Activated gamma-delta T cell (primary cell): Measurements from ENCODE around the gene RAD51B.
"Not testable (repeated sequence)": the region's sequence is repeated elsewhere in the genome, so short reads cannot be mapped to it uniquely, and the experiment has no call there.

ENCODE experiments used
- DNase-seq: peaks from one replicate; lab custom pipeline; 2025; lab: John Stamatoyannopoulos, UW
- total RNA-seq, 2 donors: gene quantifications; one replicate each; lab custom pipeline; 2026; lab: John Stamatoyannopoulos, UW

RAD51B gene
- 14.3 to 15.0 reads per million in 2 donors for total RNA-seq

GRCh38 chr14:67819563-67820421 is at the start of gene RAD51B:
TSS of gene RAD51B (plus strand) at chr14:67819779.
- DNase-seq, result peak; percentile 22

- no peak for DNase-seq
Measured at GRCh38 chr14:67773844-67774377, 45.7 kb upstream of the RAD51B start.

DNA sequence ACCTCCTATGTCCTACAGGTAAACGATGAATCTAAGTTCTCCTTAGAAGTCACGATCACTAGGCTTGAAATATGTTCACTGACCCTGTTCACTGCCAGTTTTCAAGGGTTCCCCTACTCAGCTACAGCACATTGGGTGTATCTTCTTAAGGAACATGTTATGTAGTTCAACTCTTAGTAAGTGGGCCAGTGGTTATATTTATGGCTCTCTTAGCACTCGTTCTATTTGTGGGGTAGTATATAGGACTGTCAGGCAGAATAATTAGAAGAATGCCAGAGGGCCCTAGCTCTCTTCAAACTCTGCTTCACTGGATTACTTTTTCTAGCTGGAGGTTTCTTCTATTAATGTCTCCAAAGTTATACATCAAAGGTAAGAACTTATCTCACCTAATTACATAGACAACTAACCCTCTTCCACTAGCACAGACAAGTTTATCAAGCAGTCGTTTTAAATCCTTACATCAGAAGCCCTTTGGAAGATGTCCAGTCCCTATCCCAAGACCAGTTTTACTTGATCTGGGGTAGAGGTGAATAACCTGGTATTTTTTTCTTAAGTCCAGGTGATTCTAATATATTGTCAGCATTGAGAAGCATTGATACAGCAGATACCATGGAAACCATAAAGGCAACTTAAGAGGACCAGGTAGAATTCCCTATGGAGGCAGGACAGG is 42.8 kb upstream of the RAD51B start:
- no peak for DNase-seq

DNA sequence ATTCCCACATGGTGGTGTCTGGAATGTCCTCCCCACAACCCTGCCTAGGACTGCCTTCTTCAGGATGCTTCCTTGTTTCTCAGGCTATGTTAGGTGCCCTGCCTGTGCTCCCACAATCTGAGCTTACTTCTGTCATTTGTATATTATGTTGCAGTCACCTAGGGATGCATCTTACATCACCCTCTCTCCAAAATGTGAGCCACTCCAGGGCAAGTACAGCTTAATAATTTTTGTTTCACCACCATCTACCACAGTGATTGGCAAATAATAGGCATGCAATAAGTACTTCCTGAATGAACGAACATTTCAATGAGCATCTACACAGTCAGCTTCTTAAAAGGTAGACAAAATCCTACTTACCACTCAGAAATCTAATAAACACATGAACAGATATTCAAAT is 40.8 kb upstream of the RAD51B start:
- no peak for DNase-seq

- DNase-seq, result no peak
Measured at GRCh38 chr14:67782090-67782489, 37.5 kb upstream of the RAD51B start.

GRCh38 chr14:67784244-67784823 is 35.2 kb upstream of the RAD51B start:
- DNase-seq, result no peak

DNA sequence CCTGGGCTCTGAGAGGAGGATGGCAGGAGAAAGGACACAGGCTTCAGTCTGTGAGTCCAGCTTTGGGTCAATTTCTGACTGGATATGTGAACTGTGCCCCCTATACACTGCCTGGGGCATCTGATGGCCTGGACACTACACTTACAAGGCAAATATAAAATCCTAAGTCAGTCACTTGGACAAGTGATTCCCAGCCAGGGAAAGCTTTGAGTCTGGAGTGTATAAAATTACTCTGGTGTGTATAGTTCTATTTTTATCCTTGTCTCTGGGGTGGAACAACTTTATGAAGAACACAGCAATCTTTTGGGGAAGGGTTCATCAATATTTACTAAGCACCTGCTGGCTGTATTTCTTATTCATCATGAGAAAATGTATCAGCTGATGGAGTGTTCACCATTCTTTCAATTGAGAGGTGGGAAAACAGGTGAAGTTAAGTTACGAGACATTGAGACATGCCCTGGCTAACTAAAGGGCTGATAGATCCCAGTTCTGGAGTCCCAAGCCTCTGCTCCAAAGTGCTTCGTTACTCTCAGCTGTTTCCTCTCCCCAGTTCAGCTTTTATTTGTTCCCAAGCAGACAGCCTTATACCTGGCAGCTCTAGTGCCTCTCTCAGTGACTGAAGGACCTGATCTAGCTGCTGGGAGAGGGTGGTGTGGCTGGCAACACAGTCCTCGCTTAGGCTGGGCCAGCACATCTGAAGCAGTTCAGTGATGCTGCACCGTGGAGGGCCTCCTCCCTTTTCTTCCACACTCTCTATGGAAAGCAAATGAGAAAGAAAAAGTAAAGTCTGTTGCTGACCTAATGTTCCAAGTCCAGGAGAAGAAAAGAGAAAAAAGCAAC is 34.1 kb upstream of the RAD51B start:
- DNase-seq, result no peak

DNA sequence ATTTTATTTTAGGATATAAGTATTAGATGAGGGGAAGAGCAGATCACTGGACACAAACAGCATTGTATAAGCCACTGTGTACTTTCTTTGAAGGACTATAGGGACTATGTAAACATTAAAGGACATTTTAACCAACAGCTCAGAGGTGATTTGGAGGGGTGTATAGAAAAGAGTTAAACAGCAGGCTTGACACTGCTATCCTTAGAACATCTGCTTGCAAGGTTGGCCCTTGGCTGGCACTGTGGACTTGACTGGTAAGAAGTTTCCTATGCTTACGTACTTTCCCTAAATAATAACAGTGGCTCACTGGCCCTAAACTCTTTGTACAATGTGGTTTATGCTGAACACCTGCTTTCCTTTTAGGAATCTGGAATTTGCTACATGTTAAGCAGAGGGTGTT is 31.9 kb upstream of the RAD51B start:
- no peak for DNase-seq

GRCh38 chr14:67798731-67799130 is 20.8 kb upstream of the RAD51B start:
- DNase-seq, result no peak

- DNase-seq, result no peak
Measured at GRCh38 chr14:67800743-67801142, 18.8 kb upstream of the RAD51B start.

- DNase-seq, result no peak
Measured at GRCh38 chr14:67806246-67806645, 13.3 kb upstream of the RAD51B start.

- no peak for DNase-seq
Measured at GRCh38 chr14:67814821-67815220, 4.8 kb upstream of the RAD51B start.

DNA sequence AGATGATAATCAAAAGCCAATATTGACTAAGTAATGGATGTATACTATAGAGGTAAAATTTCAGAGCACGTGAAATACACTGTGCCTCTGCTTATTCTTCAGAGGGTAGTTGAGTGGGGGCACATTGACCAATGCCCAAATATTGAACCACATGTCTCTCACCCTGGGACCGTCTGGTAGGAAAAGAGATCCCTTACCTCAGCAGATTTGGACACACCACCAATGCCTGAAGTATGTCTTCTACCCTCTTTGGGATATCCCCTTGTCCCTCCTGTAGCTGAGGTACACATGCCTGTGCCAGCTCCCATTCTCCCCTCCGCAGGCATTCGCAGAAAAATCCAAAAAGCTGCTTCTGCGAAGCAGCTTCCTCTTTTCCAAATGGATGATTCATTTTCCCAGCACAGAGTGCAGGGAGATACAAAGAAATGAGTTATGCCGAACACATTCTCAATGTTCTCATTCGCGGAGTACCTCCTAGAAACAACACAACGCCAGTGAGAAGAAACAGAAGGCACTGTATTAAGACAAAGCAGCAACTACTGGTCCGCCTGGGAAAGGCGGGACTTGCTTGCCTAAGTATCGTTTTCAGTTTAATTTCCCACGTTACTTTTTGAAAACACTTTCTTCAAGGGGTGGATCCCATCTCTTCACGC is 3.9 kb upstream of the RAD51B start:
- DNase-seq, result no peak

DNA sequence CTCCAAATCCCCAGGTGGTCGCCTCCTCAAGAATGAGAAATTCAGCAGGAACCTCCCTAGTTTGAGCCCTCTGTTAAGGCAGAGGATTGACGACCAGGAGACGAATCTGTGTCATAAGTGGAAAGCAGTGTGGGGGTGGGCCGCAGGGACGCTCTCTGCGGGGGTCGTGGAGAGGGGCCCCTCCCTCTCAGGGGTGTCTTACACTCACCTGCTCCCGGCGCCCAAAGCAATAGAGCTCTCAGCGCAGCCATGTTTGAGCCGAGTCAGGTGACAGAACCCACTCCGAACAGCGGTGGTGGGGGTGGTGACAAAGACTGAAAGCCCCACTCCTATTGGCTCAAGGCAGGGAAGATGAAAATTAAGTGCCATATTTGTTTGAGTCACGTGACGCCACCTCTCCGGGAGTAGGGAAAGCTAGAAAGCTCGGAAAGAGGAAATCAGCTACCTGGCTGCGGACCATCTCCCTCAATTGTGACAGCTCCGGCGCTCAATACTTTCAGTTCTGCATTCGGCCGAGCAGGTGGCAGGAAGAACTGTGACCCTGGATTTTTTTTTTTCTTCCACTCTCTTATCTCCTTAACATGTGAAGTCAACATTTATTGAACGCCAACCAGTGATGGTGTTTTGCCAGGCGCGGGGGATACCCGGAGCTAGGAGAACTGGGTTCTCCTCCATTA is 3.1 kb upstream of the RAD51B start, which contains the start of gene ZFYVE26:
Gene ZFYVE26 (minus strand): TSS at position 265 of the 677 bp plus-strand sequence. CDS start 627 bp downstream, outside the sequence.
- DNase-seq, result peak; percentile 23

GRCh38 chr14:67817750-67818438 is 1.7 kb upstream of the RAD51B start:
- DNase-seq, result no peak

- not testable (repeated sequence) for DNase-seq
Measured at GRCh38 chr14:67818476-67818875, 1.1 kb upstream of the RAD51B start.

DNA sequence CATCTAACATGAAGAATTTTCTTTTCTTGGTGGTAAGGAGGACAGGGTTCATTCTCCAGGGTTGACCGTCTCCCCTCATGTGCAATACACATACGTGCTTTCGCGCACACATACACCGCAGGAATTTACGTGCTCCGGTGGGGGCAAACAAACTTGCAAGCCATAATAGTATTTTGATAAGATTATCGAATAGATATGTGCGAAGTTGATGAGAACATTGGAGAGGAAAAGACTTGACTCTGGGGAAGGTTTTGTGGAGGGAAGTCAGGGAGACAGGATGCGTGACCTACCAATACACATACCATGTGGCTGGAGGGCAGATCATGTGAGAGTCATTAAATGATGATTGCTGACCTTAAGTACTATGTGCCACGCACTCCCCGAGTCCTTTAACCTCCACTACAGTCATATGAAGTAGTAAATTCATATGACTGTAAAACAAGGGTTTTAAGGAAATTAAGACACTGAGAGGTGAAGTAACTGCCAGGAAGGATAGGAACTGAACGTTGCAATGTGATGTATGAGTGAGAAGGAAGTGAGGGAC is 921 bp downstream of the RAD51B start:
- no peak for DNase-seq

DNA sequence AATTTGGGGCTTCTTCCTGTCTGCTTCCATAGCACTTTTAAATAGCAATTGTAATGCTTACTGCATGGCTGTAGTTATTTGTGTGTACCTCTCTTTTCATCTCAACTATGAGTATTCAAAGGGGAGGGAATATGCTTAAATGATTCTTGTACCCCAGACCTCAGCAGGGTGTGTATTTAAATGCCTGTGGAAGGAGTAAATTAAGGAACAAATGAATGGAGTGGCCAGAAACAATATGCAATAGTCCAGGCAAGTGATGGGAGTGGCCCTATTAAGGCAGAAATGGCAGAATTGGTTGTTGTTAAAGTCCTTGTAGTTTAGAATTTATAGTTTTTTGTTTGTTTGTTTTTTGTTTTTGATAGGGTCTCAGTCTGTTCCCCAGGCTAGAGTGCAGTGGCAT is 1.5 kb downstream of the RAD51B start:
- no peak for DNase-seq

GRCh38 chr14:67831113-67831512 is 11.5 kb downstream of the RAD51B start:
- DNase-seq, result no peak

DNA sequence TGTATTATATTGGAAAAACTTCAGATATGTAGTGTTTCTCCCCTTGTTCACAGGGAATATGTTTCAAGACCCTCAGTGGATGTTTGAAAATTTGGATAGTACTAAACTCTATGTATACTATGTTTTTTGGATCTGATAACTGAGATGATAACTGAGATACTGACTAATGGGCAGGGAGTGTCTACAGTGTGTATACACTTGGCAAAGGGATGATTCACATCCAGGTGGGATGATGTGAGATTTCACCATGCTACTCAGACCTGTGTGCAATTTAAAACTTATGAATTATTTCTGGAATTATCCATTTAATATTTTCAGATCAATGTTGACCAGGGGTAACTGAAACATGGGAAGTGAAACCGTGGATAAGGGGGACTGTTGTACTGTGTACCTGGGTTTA is 13.8 kb downstream of the RAD51B start:
- no peak for DNase-seq
